Measurements from ENCODE around the gene CTAGE9. TPM values are rescaled to one million over a fixed set of nuclear protein-coding genes. Genes with fewer than 3 reads are reported as not detected.

The CTAGE9 gene
- total RNA-seq, 4 donors from 2014 or later: not detected

DNA sequence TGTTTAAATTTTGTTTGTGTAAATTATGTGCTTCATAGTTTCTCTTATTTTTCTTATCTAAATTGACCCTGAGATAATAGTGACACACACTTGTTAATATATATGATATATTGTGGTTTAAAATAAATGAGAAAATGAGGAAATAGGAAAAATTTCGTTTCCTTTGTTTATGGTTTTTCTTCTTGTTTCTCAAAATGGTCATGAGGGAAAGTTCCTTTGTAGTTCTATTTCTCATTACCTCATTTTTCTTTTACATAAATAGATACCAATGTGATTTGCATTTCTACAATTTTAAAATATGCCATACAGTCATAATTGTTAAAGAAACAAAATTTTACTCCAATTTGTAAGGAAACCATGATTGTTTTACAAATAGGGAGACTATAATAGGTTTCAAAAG lies 18.8 kb downstream of the CTAGE9 start:
- intact Hi-C loops (cut with DNase I; ENCODE audit: low total_unique reads) (loop anchor here (5.0 kb wide), 1 partner anchor 220 kb away; no protein-coding TSS in a partner anchor), in situ Hi-C loops (cut with MboI; ENCODE audit: low sequenced_read_pairs in 4 of 4) (loop anchor here (5.0 to 25.0 kb wide), 4 partner anchors 195 to 520 kb away; no protein-coding TSS in a partner anchor)
- no peak overlapping the region for H3K4me3 ChIP-seq
- ATAC-seq: no peak
- TF ChIP-seq CTCF (IDR thresholded peaks at IDR 0.05 in 4 of 5, conservative IDR thresholded peaks at IDR 0.05 in 1 of 5) (no peak), POLR2A (IDR thresholded peaks at IDR 0.05) (no peak)
- no peaks in the 10 kb centered on the region for H3K4me1 ChIP-seq
- H3K27me3 ChIP-seq: no peaks in the 10 kb centered on the region
- H3K36me3 ChIP-seq: no peaks in the 10 kb centered on the region
- DNase-seq: no peak
- no peak overlapping the region for H3K27ac ChIP-seq
- H3K9me3 ChIP-seq: no peaks in the 10 kb centered on the region

GRCh38 chr6:131688286-131688685 lies 22.5 kb downstream of the CTAGE9 start:
- in situ Hi-C loops (cut with MboI; ENCODE audit: low sequenced_read_pairs in 4 of 4): loop anchor here in 2 of 4 donors (25.0 kb wide), 2 partner anchors 199 to 524 kb away; no protein-coding TSS in a partner anchor
- Histone ChIP-seq H3K36me3 (no peaks in the 10 kb centered on the region), H3K4me1 (no peaks in the 10 kb centered on the region), H3K27ac (no peak overlapping the region), H3K4me3 (no peak overlapping the region), H3K9me3 (no peaks in the 10 kb centered on the region), H3K27me3 (no peaks in the 10 kb centered on the region)
- no peak for TF ChIP-seq POLR2A (IDR thresholded peaks at IDR 0.05)
- TF ChIP-seq CTCF (IDR thresholded peaks at IDR 0.05 in 4 of 5, conservative IDR thresholded peaks at IDR 0.05 in 1 of 5): no peak
- ATAC-seq (no peak), DNase-seq (no peak)
- intact Hi-C loops (cut with DNase I; ENCODE audit: low total_unique reads): no loop called here

- DNase-seq (no peak), ATAC-seq (no peak)
- Histone ChIP-seq H3K36me3 (no peaks in the 10 kb centered on the region), H3K4me3 (no peak overlapping the region), H3K27ac (no peak overlapping the region), H3K9me3 (no peaks in the 10 kb centered on the region), H3K4me1 (no peaks in the 10 kb centered on the region), H3K27me3 (no peaks in the 10 kb centered on the region)
- in situ Hi-C loops (cut with MboI; ENCODE audit: low sequenced_read_pairs in 4 of 4): loop anchor here in 2 of 4 donors (25.0 kb wide), 2 partner anchors 200 to 525 kb away; no protein-coding TSS in a partner anchor
- TF ChIP-seq CTCF (IDR thresholded peaks at IDR 0.05 in 4 of 5, conservative IDR thresholded peaks at IDR 0.05 in 1 of 5) (no peak), POLR2A (IDR thresholded peaks at IDR 0.05) (no peak)
- intact Hi-C loops (cut with DNase I; ENCODE audit: low total_unique reads): no loop called here
Observed at GRCh38 chr6:131687022-131687421, 23.8 kb downstream of the CTAGE9 start.

DNA sequence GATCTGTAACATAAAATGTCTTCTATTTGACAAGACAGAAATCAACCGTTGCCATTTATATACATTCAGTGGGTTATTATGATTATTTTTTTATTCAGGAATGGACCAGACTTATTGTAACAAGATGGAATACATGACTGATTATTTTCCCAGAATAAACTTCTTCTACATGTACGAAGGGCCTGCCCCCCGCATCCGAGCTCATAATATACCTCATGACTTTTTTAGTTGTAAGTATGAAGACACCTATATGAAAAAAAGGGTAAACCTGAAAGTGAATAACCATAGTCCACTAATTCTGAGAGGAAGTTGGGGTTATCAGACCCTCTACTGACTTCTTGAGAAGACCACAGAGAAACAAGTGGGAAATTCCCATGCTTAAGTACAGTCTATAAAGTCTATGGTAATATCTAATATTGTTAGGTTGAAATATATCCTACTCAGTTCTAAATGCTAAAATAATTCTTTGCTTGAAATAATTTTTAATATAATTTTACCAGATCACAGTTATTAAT lies 25.5 kb downstream of the CTAGE9 start:
- TF ChIP-seq POLR2A (IDR thresholded peaks at IDR 0.05) (no peak), CTCF (IDR thresholded peaks at IDR 0.05 in 4 of 5, conservative IDR thresholded peaks at IDR 0.05 in 1 of 5) (no peak)
- Histone ChIP-seq H3K36me3 (no peaks in the 10 kb centered on the region), H3K27me3 (no peaks in the 10 kb centered on the region), H3K4me1 (no peaks in the 10 kb centered on the region), H3K4me3 (no peak overlapping the region), H3K9me3 (no peaks in the 10 kb centered on the region), H3K27ac (no peak overlapping the region)
- in situ Hi-C loops (cut with MboI; ENCODE audit: low sequenced_read_pairs in 4 of 4) (loop anchor here in 2 of 4 donors (25.0 kb wide), 2 partner anchors 202 to 527 kb away; no protein-coding TSS in a partner anchor), intact Hi-C loops (cut with DNase I; ENCODE audit: low total_unique reads) (no loop called here)
- DNase-seq (no peak), ATAC-seq (no peak)

All from gastrocnemius medialis (tissue), 4 donors.